ENCODE measurements around the gene OSBPL3. TPM values are rescaled to one million over a fixed set of nuclear protein-coding genes. Genes with fewer than 3 reads are reported as not detected.

The OSBPL3 gene
- total RNA-seq, 1 experiment from 2014 or later: 16.0 TPM

GRCh38 chr7:25009257-25009656, 29.3 kb upstream of the OSBPL3 start:
- ChIA-PET POLR2A (no interaction called here), CTCF (interaction anchor here (2.0 kb wide), 1 partner anchor 27 kb away, joined by 5 read pairs; no protein-coding TSS in a partner anchor)
- no peak overlapping the region for H3K27ac Mint-ChIP-seq

More at GRCh38 chr7:25009257-25009656, 29.3 kb upstream of the OSBPL3 start:
- ATAC-seq (no peak), DNase-seq (ENCODE audit: low spot score) (no peak)
- Mint-ChIP-seq H3K9me3 (peaks cover 18% of the 10 kb centered on the region), H3K4me3 (no peak overlapping the region), H3K27me3 (ENCODE audit: low read depth) (no peaks in the 10 kb centered on the region), H3K4me1 (peaks cover 33% of the 10 kb centered on the region), H3K36me3 (peaks cover 4% of the 10 kb centered on the region; the same call in 1 of the 2 replicates)
- TF ChIP-seq ESRRA (CRISPR knock-in tag; IDR thresholded peaks at IDR 0.05; ENCODE audit: borderline replicate concordance) (no peak), HMGA2 (CRISPR knock-in tag; IDR thresholded peaks at IDR 0.05) (no peak), ATF3 (CRISPR knock-in tag; conservative IDR thresholded peaks at IDR 0.05) (no peak), MLX (CRISPR knock-in tag; IDR thresholded peaks at IDR 0.05) (no peak), GRHL2 (CRISPR knock-in tag; IDR thresholded peaks at IDR 0.05; ENCODE audit: insufficient replicate concordance, severe bottlenecking) (no peak), MYBL2 (CRISPR knock-in tag; IDR thresholded peaks at IDR 0.05) (no peak), NR2C2 (CRISPR knock-in tag; IDR thresholded peaks at IDR 0.05) (no peak), TP53 (CRISPR knock-in tag; IDR thresholded peaks at IDR 0.05) (no peak), ZNF416 (CRISPR knock-in tag; IDR thresholded peaks at IDR 0.05) (no peak), NR3C1 (CRISPR knock-in tag; conservative IDR thresholded peaks at IDR 0.05; ENCODE audit: low read depth) (no peak), PRRX2 (CRISPR knock-in tag; IDR thresholded peaks at IDR 0.05) (no peak), ZNF425 (CRISPR knock-in tag; conservative IDR thresholded peaks at IDR 0.05) (no peak), TEAD1 (CRISPR knock-in tag; IDR thresholded peaks at IDR 0.05) (no peak)
- TF ChIP-seq, protein P1, sequence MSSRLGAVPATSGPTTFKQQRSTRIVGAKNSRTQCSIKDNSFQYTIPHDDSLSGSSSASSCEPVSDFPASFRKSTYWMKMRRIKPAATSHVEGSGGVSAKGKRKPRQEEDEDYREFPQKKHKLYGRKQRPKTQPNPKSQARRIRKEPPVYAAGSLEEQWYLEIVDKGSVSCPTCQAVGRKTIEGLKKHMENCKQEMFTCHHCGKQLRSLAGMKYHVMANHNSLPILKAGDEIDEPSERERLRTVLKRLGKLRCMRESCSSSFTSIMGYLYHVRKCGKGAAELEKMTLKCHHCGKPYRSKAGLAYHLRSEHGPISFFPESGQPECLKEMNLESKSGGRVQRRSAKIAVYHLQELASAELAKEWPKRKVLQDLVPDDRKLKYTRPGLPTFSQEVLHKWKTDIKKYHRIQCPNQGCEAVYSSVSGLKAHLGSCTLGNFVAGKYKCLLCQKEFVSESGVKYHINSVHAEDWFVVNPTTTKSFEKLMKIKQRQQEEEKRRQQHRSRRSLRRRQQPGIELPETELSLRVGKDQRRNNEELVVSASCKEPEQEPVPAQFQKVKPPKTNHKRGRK (CRISPR knock-in tag; IDR thresholded peaks at IDR 0.05; ENCODE audit: borderline replicate concordance): no peak
- TF ChIP-seq, protein P2, sequence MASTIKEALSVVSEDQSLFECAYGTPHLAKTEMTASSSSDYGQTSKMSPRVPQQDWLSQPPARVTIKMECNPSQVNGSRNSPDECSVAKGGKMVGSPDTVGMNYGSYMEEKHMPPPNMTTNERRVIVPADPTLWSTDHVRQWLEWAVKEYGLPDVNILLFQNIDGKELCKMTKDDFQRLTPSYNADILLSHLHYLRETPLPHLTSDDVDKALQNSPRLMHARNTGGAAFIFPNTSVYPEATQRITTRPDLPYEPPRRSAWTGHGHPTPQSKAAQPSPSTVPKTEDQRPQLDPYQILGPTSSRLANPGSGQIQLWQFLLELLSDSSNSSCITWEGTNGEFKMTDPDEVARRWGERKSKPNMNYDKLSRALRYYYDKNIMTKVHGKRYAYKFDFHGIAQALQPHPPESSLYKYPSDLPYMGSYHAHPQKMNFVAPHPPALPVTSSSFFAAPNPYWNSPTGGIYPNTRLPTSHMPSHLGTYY (CRISPR knock-in tag; IDR thresholded peaks at IDR 0.05): no peak
- TF ChIP-seq, protein P3, sequence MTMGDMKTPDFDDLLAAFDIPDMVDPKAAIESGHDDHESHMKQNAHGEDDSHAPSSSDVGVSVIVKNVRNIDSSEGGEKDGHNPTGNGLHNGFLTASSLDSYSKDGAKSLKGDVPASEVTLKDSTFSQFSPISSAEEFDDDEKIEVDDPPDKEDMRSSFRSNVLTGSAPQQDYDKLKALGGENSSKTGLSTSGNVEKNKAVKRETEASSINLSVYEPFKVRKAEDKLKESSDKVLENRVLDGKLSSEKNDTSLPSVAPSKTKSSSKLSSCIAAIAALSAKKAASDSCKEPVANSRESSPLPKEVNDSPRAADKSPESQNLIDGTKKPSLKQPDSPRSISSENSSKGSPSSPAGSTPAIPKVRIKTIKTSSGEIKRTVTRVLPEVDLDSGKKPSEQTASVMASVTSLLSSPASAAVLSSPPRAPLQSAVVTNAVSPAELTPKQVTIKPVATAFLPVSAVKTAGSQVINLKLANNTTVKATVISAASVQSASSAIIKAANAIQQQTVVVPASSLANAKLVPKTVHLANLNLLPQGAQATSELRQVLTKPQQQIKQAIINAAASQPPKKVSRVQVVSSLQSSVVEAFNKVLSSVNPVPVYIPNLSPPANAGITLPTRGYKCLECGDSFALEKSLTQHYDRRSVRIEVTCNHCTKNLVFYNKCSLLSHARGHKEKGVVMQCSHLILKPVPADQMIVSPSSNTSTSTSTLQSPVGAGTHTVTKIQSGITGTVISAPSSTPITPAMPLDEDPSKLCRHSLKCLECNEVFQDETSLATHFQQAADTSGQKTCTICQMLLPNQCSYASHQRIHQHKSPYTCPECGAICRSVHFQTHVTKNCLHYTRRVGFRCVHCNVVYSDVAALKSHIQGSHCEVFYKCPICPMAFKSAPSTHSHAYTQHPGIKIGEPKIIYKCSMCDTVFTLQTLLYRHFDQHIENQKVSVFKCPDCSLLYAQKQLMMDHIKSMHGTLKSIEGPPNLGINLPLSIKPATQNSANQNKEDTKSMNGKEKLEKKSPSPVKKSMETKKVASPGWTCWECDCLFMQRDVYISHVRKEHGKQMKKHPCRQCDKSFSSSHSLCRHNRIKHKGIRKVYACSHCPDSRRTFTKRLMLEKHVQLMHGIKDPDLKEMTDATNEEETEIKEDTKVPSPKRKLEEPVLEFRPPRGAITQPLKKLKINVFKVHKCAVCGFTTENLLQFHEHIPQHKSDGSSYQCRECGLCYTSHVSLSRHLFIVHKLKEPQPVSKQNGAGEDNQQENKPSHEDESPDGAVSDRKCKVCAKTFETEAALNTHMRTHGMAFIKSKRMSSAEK (CRISPR knock-in tag; IDR thresholded peaks at IDR 0.05; ENCODE audit: borderline replicate concordance): no peak
- TF ChIP-seq, protein P4, sequence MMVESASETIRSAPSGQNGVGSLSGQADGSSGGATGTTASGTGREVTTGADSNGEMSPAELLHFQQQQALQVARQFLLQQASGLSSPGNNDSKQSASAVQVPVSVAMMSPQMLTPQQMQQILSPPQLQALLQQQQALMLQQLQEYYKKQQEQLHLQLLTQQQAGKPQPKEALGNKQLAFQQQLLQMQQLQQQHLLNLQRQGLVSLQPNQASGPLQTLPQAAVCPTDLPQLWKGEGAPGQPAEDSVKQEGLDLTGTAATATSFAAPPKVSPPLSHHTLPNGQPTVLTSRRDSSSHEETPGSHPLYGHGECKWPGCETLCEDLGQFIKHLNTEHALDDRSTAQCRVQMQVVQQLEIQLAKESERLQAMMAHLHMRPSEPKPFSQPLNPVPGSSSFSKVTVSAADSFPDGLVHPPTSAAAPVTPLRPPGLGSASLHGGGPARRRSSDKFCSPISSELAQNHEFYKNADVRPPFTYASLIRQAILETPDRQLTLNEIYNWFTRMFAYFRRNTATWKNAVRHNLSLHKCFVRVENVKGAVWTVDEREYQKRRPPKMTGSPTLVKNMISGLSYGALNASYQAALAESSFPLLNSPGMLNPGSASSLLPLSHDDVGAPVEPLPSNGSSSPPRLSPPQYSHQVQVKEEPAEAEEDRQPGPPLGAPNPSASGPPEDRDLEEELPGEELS (CRISPR knock-in tag; IDR thresholded peaks at IDR 0.05): no peak
